OCI-LY3 (cell line): Measurements from ENCODE around the gene RPL37.
"Not testable (repeated sequence)": the region's sequence is repeated elsewhere in the genome, so short reads cannot be mapped to it uniquely, and the experiment has no call there.

Experiments
- H2AFZ ChIP-seq: fragments of 200-600, 300-600 bp; shearing (Covaris generic); 2 replicates; pipeline ENCODE4 v1.6.0; 2014; ENCODE audit warnings: antibody characterized with exemption, low read depth, low read length
- H3K27ac ChIP-seq: fragments of 200-600, 300-600 bp; sonication (generic); 2 replicates; pipeline ENCODE4 v1.5.1; 2014; ENCODE audit warnings: mild to moderate bottlenecking, low read length, moderate library complexity, mixed read lengths
- H3K27me3 ChIP-seq: fragments of 200-600, 300-600 bp; sonication (generic); 2 replicates; pipeline ENCODE4 v1.6.1; 2014; ENCODE audit warnings: low read depth, low read length, mixed read lengths
- H3K36me3 ChIP-seq: fragments of 200-600, 300-600 bp; sonication (generic); replicated peaks from 2 replicates; pipeline ENCODE3; 2014; ENCODE audit warnings: low read depth, low read length, mixed read lengths
- H3K4me1 ChIP-seq: fragments of 300-600, 200-600 bp; sonication (generic); 2 replicates; pipeline ENCODE4 v1.6.1; 2014; ENCODE audit warnings: low read length, mixed read lengths
- H3K4me2 ChIP-seq: fragments of 200-600, 300-600 bp; sonication (generic); 2 replicates; pipeline ENCODE4 v1.6.1; 2014; ENCODE audit warnings: low read length, mixed read lengths
- H3K4me3 ChIP-seq: fragments of 300-600, 200-600 bp; sonication (generic); 2 replicates; pipeline ENCODE4 v1.5.1; 2014; ENCODE audit warnings: antibody characterized with exemption, mild to moderate bottlenecking, low read length, moderate library complexity
- H3K79me2 ChIP-seq: fragments of 300-600, 200-600 bp; shearing (Covaris generic); 2 replicates; pipeline ENCODE4 v1.6.1; 2014; ENCODE audit warnings: mild to moderate bottlenecking, low read length, mixed read lengths
- H3K9ac ChIP-seq: fragments of 300-600, 200-600 bp; shearing (Covaris generic); 2 replicates; pipeline ENCODE4 v1.6.0; 2014; ENCODE audit warnings: mild to moderate bottlenecking, low read length, moderate library complexity
- H3K9me3 ChIP-seq: fragments of 200-600, 300-600 bp; shearing (Covaris generic); 2 replicates; pipeline ENCODE4 v1.6.1; 2014; ENCODE audit warnings: low read length, mixed read lengths; ENCODE audit not compliant: insufficient read depth
- H4K20me1 ChIP-seq: fragments of 200-600, 300-600 bp; sonication (generic); 2 replicates; pipeline ENCODE4 v1.6.1; 2016; ENCODE audit warnings: low read length, mixed read lengths; ENCODE audit not compliant: insufficient read depth
- CTCF ChIP-seq: fragments of 200-600, 300-600 bp; sonication (generic); IDR thresholded peaks from 2 replicates; pipeline ENCODE4 v1.5.1; 2014; ENCODE audit warnings: antibody characterized with exemption, low read length, low read depth
- EZH2phosphoT487 ChIP-seq: fragments of 200-600 bp; shearing (Covaris generic); IDR thresholded peaks from 2 replicates; pipeline ENCODE4 v1.6.1; 2018; ENCODE audit warnings: antibody characterized with exemption, mixed run types, low read depth

The RPL37 gene

GRCh38 chr5:40827188-40827977, 7.6 kb downstream of the RPL37 start:
- no peak overlapping the region for H3K4me2 ChIP-seq
- no peak overlapping the region for H3K9ac ChIP-seq
- peaks cover 62% of the 10 kb centered on the region for H4K20me1 ChIP-seq

GRCh38 chr5:40826489-40827187, 8.4 kb downstream of the RPL37 start:
- peaks cover 54% of the 10 kb centered on the region for H4K20me1 ChIP-seq
- TF ChIP-seq EZH2phosphoT487 (no peak), CTCF (no peak)

More at GRCh38 chr5:40827188-40827977, 7.6 kb downstream of the RPL37 start:
- Histone ChIP-seq H3K27ac (no peak overlapping the region), H3K4me3 (no peak overlapping the region), H3K36me3 (peaks cover 56% of the 10 kb centered on the region), H2AFZ (no peak overlapping the region), H3K79me2 (peaks cover 32% of the 10 kb centered on the region), H3K9me3 (no peaks in the 10 kb centered on the region), H3K4me1 (peaks cover 10% of the 10 kb centered on the region), H3K27me3 (no peaks in the 10 kb centered on the region)
- TF ChIP-seq EZH2phosphoT487, result no peak
- TF ChIP-seq CTCF, result no peak

GRCh38 chr5:40825461-40826043, 9.5 kb downstream of the RPL37 start:
- not testable (repeated sequence) for H3K4me3 ChIP-seq, H3K4me2 ChIP-seq, H2AFZ ChIP-seq, H3K9ac ChIP-seq, H3K27me3 ChIP-seq, H3K27ac ChIP-seq, H3K9me3 ChIP-seq, H3K4me1 ChIP-seq
- Histone ChIP-seq H3K79me2 (peaks cover 14% of the 10 kb centered on the region), H3K36me3 (peaks cover 41% of the 10 kb centered on the region), H4K20me1 (peaks cover 43% of the 10 kb centered on the region)

More at GRCh38 chr5:40826489-40827187, 8.4 kb downstream of the RPL37 start:
- no peak overlapping the region for H2AFZ ChIP-seq
- no peak overlapping the region for H3K4me3 ChIP-seq
- H3K9me3 ChIP-seq, result no peaks in the 10 kb centered on the region
- H3K9ac ChIP-seq, result no peak overlapping the region
- peaks cover 3% of the 10 kb centered on the region for H3K4me1 ChIP-seq
- peaks cover 49% of the 10 kb centered on the region for H3K36me3 ChIP-seq
- no peak overlapping the region for H3K4me2 ChIP-seq
- H3K79me2 ChIP-seq, result peaks cover 24% of the 10 kb centered on the region
- no peaks in the 10 kb centered on the region for H3K27me3 ChIP-seq
- H3K27ac ChIP-seq, result no peak overlapping the region

- H3K27me3 ChIP-seq, result no peaks in the 10 kb centered on the region
- H3K4me1 ChIP-seq, result no peaks in the 10 kb centered on the region
- H3K79me2 ChIP-seq, result 0 out of 2 replicates have a peak, but pooled peaks cover under 1% of the 10 kb centered on the region
- H3K9ac ChIP-seq, result no peak overlapping the region
- H3K36me3 ChIP-seq, result peaks cover 25% of the 10 kb centered on the region
- no peaks in the 10 kb centered on the region for H3K9me3 ChIP-seq
- H3K27ac ChIP-seq, result no peak overlapping the region
- H3K4me3 ChIP-seq, result no peak overlapping the region
- no peak overlapping the region for H2AFZ ChIP-seq
- H3K4me2 ChIP-seq, result no peak overlapping the region
- TF ChIP-seq EZH2phosphoT487 (no peak), CTCF (no peak)
- peaks cover 26% of the 10 kb centered on the region for H4K20me1 ChIP-seq
Observed at GRCh38 chr5:40823459-40823858, 11.6 kb downstream of the RPL37 start.
